Hematopoietic multipotent progenitor cell treated with erythropoietin and hydrocortisone succinate and interleukin-3 and kit ligand, for 15 days (in vitro differentiated cells): Measurements from ENCODE around the gene GALNT9.

Experiments
- DNase-seq: peaks from one replicate; pipeline ENCODE4 v3.0.0-alpha.2; 2015; ENCODE audit warnings: low spot score

Gene GALNT9

DNA sequence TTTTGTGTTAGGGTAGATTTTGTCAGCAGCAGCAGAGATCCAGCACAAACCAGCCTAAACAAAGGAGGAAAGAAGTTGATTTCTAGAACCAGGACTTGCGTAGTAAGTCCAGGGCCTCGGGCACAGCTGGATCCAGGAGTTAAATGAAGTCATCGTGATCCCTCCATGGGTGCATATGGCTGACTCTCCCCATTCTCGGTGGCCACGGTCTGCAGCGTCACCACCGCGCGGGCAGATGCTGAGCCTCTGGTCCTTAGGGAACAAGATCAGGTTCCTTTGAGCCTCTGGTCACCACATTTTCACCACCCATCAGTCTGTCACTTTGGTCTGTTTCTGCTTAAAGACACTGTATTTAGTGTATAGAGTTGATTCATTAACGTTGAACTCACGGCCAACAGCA is 14.8 kb upstream of the GALNT9 start:
- DNase-seq, result no peak

DNA sequence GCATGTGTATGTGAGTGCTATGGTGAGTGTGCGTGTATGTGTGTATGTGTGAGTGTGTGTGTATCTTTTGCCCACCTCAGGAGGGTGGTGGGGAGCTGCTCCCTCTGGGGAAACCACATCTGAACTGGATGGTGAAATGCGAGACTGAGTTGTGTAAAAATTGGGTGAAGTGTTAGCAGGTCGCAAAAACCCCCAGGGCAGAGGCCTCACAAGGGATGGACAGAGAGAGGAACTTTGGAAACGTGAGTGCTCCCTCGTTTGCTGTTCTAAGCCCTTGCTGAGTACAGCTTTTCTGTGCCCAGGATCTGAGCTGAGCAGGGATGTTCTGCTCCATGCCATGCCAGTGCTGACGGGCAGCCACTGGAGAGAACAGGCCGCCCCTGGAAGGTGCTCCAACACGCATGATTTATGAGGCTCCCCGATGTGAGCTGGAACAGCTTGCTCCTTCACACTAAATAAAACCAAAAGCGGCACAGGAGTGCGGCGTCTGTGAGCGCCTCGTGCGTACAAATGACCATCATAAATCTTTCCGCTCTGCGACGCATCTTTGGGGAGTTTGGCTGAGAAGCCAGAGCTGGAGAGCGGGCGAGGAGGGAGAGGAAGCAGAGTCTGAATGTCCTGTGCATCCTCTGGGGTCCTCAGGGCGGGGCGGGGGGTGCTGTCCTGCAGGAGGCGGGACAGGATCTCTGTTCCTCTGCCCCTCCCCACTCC is 14.1 kb upstream of the GALNT9 start:
- no peak for DNase-seq

DNA sequence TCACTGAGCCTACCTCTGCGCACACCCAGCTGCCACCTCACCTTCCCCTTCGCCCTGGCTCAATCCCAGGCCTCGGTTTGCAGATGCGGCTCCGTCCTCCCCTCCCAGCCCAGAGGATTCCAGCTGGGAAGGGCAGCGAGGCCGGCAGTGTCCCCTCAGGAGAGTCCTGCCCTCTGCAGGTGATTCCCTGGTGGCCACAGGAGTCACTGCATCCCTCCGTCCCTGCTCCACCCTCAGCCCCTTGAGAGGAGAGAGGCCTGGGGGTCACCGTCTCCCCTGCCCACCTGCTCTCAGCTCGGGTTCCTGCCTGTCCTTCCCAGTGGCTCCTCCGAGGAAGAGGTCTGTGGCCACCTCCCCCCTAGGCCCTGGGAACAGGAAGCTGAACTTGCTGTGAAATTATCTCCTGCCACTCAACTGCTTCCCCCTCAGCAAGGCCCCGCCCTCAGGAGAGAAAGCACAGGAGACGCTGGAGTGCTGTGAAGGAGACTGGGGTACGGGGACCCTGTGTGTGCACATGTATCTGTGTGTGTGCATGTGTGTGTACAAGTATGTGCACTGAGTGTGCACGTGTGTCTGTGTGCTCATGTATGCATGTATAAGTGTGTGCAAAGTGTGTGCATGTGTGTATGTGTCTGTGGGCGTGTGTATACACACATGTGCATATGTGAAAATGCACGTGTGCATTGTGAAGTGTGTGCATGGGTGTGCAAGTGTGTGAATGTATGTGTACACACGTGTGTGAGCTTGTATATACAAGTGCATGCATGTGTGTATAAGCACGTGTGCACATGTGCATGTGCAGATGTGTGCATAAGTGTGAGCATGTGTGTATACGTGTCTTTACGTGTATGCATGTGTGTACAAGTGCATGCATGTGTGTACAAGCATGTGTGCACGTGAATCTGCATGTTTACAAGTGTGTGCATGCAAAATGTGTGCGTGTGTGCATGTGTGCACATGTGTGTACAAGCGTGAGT is 13.2 kb upstream of the GALNT9 start:
- DNase-seq, result no peak

DNA sequence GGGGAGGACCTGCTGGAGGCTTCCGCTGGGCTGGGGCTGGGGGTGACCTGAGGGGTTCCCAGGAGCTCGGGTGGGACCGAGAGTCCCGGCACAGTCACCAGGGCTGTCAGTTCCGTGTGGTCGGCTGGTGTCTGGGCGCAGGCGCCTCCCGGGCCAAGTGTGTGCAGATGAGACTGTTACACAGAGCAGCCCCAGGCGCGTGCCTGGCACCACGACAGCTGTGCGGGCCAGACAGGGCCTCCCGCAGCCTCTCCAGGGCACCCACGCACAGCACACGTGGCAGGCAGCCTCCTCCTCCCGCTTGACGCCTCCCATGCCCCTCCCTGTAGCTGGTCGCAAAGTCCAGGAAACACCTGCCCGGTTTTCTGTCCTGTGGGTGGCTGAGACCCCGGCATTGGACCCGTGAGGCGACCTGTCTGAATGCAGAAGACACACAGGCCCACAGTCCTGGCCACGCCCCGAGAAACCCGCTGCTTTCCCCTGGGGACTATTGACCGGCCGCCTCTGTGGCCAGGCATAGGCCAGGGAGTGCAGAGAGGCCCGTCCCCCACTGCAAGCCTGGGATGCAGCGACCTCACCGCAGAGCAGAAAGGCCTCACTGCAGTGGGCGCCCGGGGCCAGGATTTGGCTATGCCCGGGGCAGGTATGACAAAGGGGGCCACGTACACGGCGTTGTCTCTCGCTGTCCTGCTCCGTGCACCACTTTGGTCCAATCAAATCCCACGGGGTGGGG is 12.1 kb upstream of the GALNT9 start:
- DNase-seq, result no peak

DNA sequence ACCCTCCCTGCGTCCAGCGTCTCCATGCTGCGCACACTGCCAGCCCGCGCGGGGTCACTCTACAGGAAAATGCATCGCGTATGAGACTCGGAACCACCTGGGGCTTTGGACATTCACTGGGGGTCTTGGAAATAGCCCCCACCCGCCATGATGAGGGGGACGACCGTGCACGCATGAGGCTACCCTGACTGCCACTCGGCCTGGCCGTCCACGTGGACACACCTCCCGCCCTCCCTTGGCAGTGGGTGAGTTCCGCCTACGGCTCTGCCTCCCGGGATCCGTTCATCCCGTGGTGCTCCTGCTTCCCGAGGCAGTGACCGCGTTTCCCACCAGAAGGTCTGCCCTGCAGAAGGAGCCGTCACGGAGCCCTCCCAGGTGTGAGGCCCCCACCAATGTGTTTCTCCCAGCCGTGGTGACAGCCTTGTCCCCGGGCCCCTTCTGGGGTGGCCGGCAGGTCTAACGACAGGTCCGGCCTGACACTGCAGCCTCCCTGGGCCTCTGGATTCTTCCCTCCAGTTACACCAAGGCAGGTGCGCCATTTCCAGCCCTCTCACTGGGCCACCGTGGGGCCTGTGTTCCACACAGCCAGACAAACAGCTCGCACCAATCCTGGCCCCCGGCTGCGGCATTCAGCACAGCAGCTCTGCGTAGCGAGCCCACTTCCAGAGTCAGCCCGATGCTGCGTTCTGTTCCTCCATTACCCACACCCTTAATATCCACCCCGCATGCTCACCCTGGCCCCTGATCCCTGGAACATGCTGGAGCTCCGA is 11.1 kb upstream of the GALNT9 start:
- DNase-seq, result no peak

DNA sequence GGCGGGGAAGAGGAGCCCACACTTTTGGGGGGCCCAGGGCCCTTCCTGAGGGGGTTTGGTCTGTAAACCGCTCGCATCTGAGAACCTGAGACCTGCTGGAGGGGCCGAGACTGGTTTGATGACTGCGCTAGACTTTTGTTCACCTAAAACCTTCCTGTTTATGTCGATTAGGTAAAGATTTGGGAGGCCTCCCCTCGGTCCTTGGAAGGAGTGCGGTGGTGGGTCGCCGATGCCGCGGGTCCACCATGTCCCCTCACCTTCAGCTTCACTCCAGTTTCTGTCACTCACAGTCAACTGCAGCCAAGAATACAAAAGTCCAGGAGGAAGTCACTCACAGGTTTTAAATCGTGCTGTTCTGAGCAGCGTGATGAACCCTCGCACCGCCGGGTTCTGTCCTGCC is 10.5 kb upstream of the GALNT9 start:
- DNase-seq, result no peak

DNA sequence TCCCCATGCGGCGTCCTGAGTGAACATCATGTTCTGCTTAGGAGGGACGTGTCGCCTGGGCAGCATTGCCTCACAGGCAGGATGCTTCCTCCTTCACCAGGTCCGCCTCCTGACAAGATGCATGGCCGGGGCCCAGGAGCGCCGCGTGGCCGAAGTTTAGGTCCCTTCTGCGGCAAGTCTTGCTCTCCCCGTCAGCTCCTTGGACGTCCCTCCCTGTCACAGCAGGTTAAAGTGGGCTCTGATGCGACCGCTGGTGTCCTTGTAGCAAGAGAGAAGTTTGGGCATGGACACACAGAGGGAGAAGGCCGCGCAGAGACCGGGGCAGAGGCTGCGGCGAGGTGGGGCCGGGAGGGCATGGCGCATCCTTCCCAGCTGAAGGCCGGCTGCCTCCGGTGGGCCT is 9.4 kb upstream of the GALNT9 start:
- no peak for DNase-seq

DNA sequence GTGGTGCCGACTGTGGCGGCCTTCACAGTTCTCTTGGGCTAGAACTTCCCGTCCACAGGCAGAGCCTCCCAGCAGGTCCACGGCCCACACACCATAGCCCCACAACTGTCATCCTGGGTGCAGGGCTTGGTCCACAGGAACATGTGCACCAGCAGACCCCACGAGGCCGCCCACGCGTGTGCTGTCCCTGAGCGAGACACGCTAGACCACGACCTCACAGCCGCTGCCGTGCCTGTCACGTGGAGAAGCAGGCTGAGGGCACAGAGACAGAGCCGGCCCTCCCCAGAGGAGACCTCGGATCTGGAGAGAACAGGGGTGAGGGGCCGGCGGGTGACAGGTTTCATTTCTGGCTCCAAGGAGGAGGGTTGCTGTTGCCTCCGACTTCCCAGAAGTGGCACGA is 8.9 kb upstream of the GALNT9 start:
- DNase-seq, result no peak

DNA sequence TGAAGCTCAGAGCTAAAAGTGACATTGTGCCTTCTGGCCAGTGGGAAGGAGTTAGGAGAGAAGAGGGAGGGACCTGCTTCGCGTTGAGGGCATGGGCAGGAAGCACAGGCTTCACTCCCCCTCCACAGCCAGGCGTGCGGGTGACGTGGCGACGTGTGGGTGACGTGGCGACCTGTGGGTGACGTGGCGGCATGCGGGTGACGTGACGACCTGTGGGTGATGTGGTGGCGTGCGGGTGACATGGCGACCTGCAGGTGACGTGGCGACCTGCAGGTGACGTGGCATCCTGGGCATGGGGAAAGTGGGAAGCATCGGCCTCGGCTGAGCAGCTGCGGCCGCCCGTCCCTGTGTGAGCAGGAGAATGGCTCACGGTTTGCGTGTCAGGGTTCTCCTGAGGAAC is 8.2 kb upstream of the GALNT9 start:
- DNase-seq, result no peak

DNA sequence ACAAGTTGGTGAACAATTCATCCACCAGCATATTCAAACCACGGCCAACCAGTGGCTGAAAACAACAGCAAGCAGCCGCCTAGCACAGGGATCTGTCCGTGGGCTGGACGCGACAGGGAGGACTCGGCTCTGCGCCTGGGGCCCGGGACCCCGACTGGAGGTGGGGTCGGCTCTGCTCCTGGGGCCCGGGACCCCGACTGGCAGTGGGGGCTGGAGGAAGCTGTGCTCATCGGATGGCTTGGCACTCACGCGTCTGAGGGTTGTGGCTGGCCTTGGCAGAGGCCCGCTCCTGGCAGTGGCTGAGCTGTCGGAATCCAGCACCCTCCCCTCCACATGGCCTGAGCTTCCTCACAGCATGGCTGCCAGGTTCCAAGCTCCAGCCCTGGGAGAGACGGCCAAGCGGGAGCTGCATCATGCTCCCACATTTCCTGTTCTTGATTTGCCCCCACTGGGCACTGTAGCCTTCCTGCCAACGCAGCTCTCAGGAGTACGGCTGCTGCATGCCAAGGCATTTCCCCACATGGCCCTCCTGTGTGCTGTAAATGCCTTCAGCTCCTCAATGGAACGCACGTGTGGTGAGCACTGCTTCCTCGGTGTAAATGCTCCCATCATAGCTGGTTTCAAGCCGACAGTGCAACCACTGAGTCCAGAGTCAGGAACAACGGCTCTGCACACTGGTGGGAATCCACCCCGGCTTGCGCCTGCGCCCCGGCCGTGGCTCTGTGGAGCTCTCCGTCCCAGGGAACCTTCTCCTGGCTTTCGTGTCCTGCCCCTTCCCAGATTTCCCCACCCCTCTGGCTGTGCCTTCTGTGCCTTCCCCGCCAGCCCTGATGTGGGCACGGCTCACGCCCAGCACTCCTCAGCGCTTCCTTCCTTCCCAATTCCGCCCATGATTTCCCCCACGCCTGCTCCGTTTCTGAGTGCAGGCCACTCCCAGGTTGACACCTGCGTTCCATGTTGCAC is 7.3 kb upstream of the GALNT9 start:
- no peak for DNase-seq

DNA sequence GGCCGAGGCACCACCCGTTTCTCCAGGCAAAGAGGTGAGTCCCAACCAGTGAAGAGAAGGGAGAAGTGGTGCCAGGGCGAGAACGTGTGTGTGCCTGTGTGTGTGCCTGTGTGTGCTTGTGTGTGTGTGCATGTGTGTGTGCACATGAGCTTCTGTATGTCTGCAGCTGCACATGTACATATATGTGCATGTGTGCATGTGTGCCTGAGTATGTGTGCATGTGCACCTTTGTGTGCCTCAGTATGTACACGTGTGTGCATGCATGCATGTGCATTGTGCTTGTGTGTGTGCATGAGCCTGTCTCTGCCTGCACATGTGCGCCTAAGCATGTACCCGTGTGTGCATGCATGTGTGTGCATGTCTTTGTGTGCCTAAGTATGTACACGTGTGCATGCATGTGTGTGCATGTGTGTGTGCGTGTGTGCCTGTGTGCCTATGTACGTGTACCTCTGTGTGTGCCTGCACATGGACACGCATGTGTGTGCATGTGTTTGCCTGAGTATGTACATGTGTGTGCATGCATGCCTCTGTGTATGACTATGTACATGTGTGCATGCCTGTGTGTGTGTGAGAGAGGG is 5.9 kb upstream of the GALNT9 start:
- no peak for DNase-seq

DNA sequence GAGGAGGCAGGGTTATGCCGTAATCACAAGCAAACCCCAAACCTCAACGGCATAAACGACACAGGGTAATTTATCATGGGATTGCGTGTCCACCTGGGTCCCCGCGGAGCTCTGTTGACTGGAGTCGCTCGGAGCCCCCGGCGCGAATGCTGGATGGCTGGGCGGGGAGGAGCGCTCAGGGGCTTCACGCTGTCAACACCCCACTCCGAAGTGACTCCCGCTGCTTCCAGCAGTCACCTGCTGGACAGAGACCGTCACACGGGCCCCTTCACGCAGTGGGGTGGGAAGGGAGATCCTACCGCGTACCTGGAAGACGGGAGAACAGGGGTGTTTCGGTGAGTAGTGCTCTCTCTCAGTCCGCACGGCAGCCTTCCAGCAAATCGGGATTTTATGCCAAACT is 4.4 kb upstream of the GALNT9 start:
- no peak for DNase-seq

DNA sequence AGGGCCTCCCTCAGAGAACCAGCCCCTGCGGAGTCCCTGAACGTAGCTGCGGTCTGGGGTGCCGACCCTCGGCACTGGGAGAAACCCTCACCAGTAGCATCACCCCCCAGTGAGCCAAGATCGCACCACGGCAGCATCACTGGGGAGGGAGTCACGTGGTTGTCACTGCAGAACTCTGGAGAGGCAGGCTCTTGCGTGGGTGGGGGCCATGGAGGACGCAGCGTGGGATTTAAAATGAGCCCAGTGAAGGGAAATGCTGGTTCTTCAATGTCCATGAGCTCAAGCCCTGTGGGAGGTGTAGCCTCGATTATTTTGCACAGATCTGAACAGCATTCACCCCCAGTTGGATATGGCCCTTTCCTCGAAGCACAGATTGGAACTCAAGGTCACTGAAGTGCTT is 3.9 kb upstream of the GALNT9 start:
- no peak for DNase-seq

DNA sequence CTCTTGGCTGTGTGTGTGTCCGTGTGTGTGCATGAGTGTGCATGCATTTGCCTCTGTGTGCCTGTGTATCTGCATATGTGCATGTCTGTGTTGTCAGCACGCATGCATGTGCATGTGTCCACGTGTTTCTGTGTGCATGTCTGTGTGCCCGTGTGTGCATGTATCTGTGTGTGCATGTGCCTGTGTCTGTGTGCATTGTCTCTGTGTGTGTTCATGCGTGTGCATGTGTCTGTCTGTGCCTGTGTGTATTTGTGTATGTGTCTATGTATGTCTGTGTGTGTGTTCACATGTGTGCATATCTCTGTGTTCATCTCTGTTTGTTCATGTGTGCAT is 1.1 kb upstream of the GALNT9 start:
- no peak for DNase-seq

DNA sequence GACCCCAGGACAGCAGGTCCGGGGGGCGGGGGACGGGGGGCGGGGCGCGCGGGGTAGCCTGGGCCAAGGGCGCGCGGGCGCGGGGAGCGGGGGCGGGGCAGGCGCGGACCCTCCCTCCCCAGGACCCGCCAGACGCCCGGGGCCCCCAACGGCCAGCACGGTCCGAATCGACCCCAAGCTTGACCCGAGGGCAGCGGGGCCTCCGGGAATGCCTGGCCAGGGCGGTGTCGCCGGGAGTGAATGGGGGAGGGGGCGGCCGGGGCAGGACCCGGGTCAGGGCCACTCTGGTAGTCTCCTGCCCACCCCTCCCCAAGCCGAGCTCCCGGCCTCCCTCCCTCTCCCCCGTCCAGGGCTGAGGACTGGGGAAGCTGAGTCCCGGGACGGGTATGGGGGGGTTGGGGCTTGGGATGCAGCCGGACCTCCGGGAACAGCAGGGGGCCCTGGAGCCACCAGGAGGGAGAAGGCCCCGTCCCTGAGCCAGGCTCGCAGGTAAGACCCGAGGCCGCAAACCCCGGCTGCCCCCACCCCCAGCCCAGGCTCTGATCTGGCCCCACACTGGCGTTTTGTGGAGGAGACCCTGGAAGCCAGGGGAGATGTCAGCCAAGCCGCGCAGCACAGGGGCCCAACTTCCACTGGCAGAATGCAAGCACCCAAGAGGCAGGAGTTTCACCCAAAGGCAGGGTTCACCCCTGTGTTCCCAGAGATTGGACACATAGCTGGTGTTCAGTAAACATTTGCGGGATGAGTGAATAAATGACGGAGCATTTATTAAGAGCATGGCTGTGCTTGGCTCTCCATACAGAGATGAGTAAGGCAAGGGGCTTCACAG is 545 bp upstream of the GALNT9 start:
- DNase-seq, result no peak

DNA sequence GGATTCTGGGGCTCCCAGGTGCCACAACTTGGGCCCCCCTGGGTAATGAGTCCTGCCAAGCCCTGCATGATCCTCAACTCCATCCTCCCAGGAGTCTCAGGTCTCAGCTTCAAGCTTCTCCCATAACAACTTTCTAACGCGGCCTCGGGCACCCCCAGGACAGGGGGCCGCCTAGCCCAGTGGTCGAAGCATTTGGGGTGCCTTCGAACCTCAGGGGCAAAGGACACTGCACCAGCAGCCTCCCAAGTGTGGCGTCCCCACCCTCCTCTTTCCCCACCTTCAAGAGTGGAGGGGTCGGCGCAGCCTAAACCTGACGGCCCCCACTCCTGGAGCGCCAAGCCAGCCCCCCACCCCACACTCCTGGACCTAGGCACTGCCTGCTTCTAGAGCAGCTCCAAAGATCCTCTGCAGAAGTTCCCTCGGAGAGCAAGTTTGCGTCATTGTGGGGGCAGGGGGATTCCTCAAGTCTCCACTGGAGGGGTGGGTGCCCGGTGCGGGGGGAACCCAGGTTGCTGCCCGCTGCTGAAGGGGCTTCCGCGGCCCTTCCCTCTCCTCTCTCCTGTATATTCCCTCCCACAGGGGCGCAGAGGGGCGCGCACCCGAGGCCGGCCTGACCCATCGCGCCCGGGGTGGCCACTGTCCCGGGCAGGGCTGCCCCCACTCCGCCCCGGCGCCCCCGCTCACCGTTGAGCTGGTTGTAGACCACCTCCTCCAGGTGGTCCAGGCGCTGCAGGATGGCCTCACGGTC is 933 bp downstream of the GALNT9 start:
- DNase-seq, result no peak

DNA sequence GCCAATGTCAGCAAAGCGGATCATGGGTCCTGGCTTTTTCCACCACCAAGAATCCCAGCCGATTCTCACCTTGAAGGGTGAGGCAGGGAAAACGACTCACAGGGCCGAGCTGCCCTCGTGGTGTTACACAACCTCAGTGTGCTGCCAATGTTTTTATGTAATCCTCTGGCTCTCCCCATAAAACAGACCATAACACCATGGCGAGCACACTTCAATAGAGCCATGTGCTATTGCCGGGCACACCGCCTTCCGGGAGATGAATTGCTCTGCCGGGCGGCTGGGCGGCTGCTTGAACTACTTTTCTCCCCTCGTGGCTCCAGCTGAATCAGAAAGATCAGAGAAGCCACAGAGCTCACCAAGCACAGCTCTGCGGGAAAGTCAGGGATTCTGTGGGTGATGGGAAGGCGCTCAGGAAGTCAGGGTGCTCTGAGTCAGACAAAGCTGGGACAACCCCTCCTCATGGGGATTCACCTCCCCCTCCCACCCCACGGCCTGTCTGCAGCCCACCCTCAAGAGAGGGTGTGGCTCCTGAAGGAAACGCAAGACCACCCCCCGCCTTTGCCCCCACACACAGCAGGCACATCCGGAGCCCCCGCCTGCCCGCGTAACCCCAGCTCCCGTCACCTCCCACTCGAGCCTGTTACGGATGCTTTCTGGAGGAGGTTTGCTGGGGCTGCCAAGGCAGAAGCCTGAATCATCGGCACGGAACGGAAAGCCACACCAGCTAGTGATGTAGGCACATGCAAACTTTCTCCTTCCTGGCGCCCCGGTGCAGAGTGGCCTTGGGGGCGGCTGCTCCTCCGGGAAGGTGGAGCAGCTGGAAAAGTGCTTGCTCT is 1.8 kb downstream of the GALNT9 start:
- no peak for DNase-seq

DNA sequence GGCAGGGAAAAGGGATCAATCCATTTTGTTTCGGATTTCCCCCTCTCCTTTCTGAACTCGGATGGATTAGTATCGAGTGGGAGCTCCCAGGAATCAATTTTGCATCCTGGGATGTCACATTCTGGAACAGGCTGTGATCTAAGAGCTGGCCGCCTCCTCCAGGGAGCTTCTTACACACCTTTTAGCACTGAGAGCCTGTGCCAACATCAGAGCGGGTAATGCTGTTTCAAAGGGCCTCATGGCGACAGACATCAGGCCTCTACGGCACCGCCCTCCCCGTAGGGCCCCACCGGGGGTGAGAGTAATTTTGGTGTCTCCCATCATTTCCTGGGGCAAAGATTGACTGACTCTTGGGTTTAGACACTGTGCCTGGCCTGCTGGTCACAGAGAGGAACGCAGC is 2.7 kb downstream of the GALNT9 start:
- no peak for DNase-seq
